Eye (tissue), 1 donor: Measurements from ENCODE around the gene METTL27.
"Not testable (repeated sequence)": the region's sequence is repeated elsewhere in the genome, so short reads cannot be mapped to it uniquely, and the experiment has no call there.

ENCODE experiments used
- DNase-seq: peaks from one replicate; pipeline ENCODE4 v3.0.0-alpha.2; 2015

METTL27 gene

GRCh38 chr7:73838642-73839041 lies 3.7 kb downstream of the METTL27 start:
- DNase-seq, result no peak

GRCh38 chr7:73837167-73837566 lies 5.1 kb downstream of the METTL27 start:
- DNase-seq, result not testable (repeated sequence)

- no peak for DNase-seq
Measured at GRCh38 chr7:73834626-73835191, 7.6 kb downstream of the METTL27 start.

- no peak for DNase-seq
Measured at GRCh38 chr7:73833251-73833919, 8.9 kb downstream of the METTL27 start.

GRCh38 chr7:73832806-73833205 lies 9.5 kb downstream of the METTL27 start:
- no peak for DNase-seq

GRCh38 chr7:73831834-73832651 lies 10.3 kb downstream of the METTL27 start:
- DNase-seq, result peak; percentile 51

- no peak for DNase-seq
Measured at GRCh38 chr7:73831584-73831833, 10.8 kb downstream of the METTL27 start.

- peak; percentile 52 for DNase-seq
Measured at GRCh38 chr7:73830681-73831583, 11.4 kb downstream of the METTL27 start, which contains the start of gene CLDN4. Gene CLDN4 (plus strand): TSS chr7:73830996. CDS start chr7:73831202, 206 bp downstream.

- no peak for DNase-seq
Measured at GRCh38 chr7:73829921-73830680, 12.2 kb downstream of the METTL27 start.

GRCh38 chr7:73829505-73829904 lies 12.8 kb downstream of the METTL27 start:
- DNase-seq, result no peak

- DNase-seq, result no peak
Measured at GRCh38 chr7:73828972-73829371, 13.3 kb downstream of the METTL27 start.

GRCh38 chr7:73828107-73828803 lies 14.1 kb downstream of the METTL27 start:
- DNase-seq, result peak; percentile 40

GRCh38 chr7:73827567-73828106 lies 14.7 kb downstream of the METTL27 start:
- peak; percentile 42 for DNase-seq

GRCh38 chr7:73824986-73825385 lies 17.3 kb downstream of the METTL27 start:
- no peak for DNase-seq

- DNase-seq, result no peak
Measured at GRCh38 chr7:73823873-73824592, 18.3 kb downstream of the METTL27 start.

- DNase-seq, result no peak
Measured at GRCh38 chr7:73823257-73823656, 19.1 kb downstream of the METTL27 start.

- DNase-seq, result peak; percentile 54
Measured at GRCh38 chr7:73822319-73823173, 19.8 kb downstream of the METTL27 start.

GRCh38 chr7:73821597-73822285 lies 20.6 kb downstream of the METTL27 start:
- DNase-seq, result not testable (repeated sequence)

- no peak for DNase-seq
Measured at GRCh38 chr7:73820013-73820412, 22.3 kb downstream of the METTL27 start.
